GM12891 (cell line): Measurements from ENCODE around the gene COG7.
"Not testable (repeated sequence)": the region's sequence is repeated elsewhere in the genome, so short reads cannot be mapped to it uniquely, and the experiment has no call there.

Experiments
- PAX5 ChIP-seq: IDR thresholded peaks from 2 replicates; pipeline ENCODE4 v1.6.1; 2011; ENCODE audit warnings: low read length, moderate library complexity, mild to moderate bottlenecking; ENCODE audit not compliant: insufficient read depth, severe bottlenecking
- POLR2A ChIP-seq: IDR thresholded peaks from 2 replicates; pipeline ENCODE4 v1.6.1; 2011; ENCODE audit warnings: low read depth, low read length, control low read depth
- POLR2AphosphoS5 ChIP-seq: IDR thresholded peaks from 2 replicates; pipeline ENCODE4 v1.6.1; 2011; ENCODE audit warnings: low read depth, low read length, control low read depth
- POU2F2 ChIP-seq: IDR thresholded peaks from 2 replicates; pipeline ENCODE4 v1.6.1; 2011; ENCODE audit warnings: low read depth, mild to moderate bottlenecking, control low read depth, low read length, moderate library complexity
- SPI1 ChIP-seq: IDR thresholded peaks from 2 replicates; pipeline ENCODE4 v1.6.1; 2011; ENCODE audit warnings: low read depth, low read length, control low read depth
- TAF1 ChIP-seq: IDR thresholded peaks from 2 replicates; pipeline ENCODE4 v1.6.1; 2011; ENCODE audit warnings: low read depth, low read length, control low read depth

- not testable (repeated sequence) for TF ChIP-seq POLR2AphosphoS5, TAF1, SPI1, POLR2A, POU2F2, PAX5
These were observed 71.3 kb downstream of the COG7 start for GRCh38 chr16:23381702-23382101.
